ENCODE results near the gene NEURL3. TPM values are rescaled to one million over a fixed set of nuclear protein-coding genes. Genes with fewer than 3 reads are reported as not detected.

NEURL3 gene
- total and polyA plus RNA-seq, 2 of the 8 experiments (the other 6 are each of a cell fraction or from before 2014, with no cell fraction given): not detected

GRCh38 chr2:96509114-96509846 is 4.1 kb upstream of the NEURL3 start (continued):
- TF ChIP-seq CTCF (IDR thresholded peaks at IDR 0.05; ENCODE audit: control extremely low read depth in 1 of 3, insufficient read depth in 1 of 3, low read depth in 1 of 3, low read length in 3 of 3) (peak in 2 of 3 experiments; percentile 98 to 99; a peak in 3 of 4 replicates), JUND (IDR thresholded peaks at IDR 0.05; ENCODE audit: low read length) (0 out of 2 replicates have a peak, but pooled peaks have one; percentile 64), SP1 (IDR thresholded peaks at IDR 0.05; ENCODE audit: low read depth, low read length) (no peak)

All from H1 (cell line).